Stomach smooth muscle (tissue), 2 donors: ENCODE results near the gene ITCH.
A peak's percentile ranks its signal among the peaks of the same experiment; 100 is the strongest.
"Not testable (repeated sequence)": the region's sequence is repeated elsewhere in the genome, so short reads cannot be mapped to it uniquely, and the experiment has no call there.

Experiments used
- H3K27ac ChIP-seq: one replicate; pipeline ENCODE4 v1.7.0; 2013; ENCODE audit warnings: mild to moderate bottlenecking, low read length, inconsistent platforms
- H3K27me3 ChIP-seq, 2 donors: one replicate each; pipeline ENCODE4 v1.7.0; 2013; ENCODE audit warnings: low read length in 2 of 2; ENCODE audit not compliant: insufficient read depth in 2 of 2, control insufficient read depth in 1 of 2
- H3K36me3 ChIP-seq, 2 donors: one replicate each; pipeline ENCODE4 v1.7.0; 2013; ENCODE audit warnings: low read length in 2 of 2; ENCODE audit not compliant: control insufficient read depth in 2 of 2, insufficient read depth in 2 of 2
- H3K4me1 ChIP-seq: one replicate; pipeline ENCODE4 v1.7.0; 2013; ENCODE audit warnings: low read length; ENCODE audit not compliant: control insufficient read depth, insufficient read depth
- H3K4me3 ChIP-seq, 2 donors: one replicate each; pipeline ENCODE4 v1.7.0; 2013; ENCODE audit warnings: low read length in 2 of 2
- H3K9ac ChIP-seq, 2 donors: one replicate each; pipeline ENCODE4 v1.7.0; 2013; ENCODE audit warnings: low read length in 2 of 2, mild to moderate bottlenecking in 1 of 2
- H3K9me3 ChIP-seq, 2 donors: one replicate each; pipeline ENCODE4 v1.7.0; 2013; ENCODE audit warnings: low read length in 2 of 2; ENCODE audit not compliant: control insufficient read depth in 2 of 2
- donor health status: healthy.
- donor health status: Pancreatic carcinoma.

ITCH gene

GRCh38 chr20:34345402-34345736, 17.7 kb upstream of the ITCH start:
- H3K9ac ChIP-seq, result no peak overlapping the region
- H3K4me3 ChIP-seq, result no peak overlapping the region
- no peak overlapping the region for H3K27ac ChIP-seq
- no peaks in the 10 kb centered on the region for H3K36me3 ChIP-seq
- no peaks in the 10 kb centered on the region for H3K9me3 ChIP-seq
- H3K4me1 ChIP-seq, result no peaks in the 10 kb centered on the region
- H3K27me3 ChIP-seq, result no peaks in the 10 kb centered on the region

DNA sequence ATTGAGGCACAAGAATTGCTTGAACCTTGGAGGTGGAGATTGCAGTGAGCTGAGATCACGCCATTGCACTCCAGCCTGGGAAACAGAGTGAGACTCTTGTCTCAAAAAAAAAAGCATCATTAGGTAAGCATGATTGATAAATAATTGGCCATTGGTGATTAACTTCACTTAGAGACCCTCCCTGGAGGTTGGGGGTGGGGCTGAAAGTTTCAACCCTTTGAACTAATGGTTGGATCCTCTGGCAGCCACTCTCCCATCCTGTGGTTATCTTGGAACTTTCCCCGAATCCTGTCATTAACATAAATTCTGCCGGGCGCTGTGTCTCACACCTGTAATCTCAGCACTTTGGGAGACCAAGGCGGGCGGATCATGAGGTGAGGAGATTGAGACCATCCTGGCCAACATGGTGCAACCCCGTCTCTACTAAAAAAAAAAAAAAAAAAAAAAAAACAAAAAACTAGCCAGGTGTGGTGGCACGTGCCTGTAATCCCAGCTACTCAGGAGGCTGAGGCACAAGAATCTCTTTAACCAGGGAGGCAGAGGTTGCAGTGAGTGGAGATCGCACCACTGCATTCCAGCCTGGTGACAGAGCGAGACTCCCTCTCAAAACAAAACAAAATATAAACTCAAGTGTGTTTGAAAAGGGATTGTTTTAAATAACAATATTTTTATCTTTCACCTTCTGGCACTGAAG, 17.1 kb upstream of the ITCH start:
- not testable (repeated sequence) for H3K9me3 ChIP-seq, H3K27ac ChIP-seq, H3K36me3 ChIP-seq, H3K27me3 ChIP-seq, H3K9ac ChIP-seq, H3K4me1 ChIP-seq, H3K4me3 ChIP-seq

DNA sequence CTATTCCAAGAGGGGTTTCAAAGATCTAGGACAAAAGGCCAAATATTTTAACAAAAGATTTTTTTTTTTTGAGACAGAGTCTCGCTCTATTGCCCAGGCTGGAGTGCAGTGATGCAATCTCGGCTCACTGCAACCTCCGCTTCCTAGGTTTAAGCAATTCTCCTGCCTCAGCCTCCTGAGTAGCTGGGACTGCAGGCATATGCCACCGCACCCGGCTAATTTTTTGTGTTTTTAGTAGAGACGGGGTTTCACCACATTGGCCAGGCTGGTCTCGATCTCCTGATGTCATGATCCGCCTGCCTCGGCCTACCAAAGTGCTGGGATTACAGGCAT, 16.6 kb upstream of the ITCH start:
- H3K4me3 ChIP-seq, H3K27ac ChIP-seq, H3K4me1 ChIP-seq, H3K9ac ChIP-seq, H3K36me3 ChIP-seq, H3K27me3 ChIP-seq, H3K9me3 ChIP-seq: not testable (repeated sequence)

GRCh38 chr20:34347571-34347970, 15.5 kb upstream of the ITCH start:
- H3K4me1 ChIP-seq, result no peaks in the 10 kb centered on the region
- no peaks in the 10 kb centered on the region for H3K9me3 ChIP-seq
- H3K36me3 ChIP-seq, result no peaks in the 10 kb centered on the region
- no peak overlapping the region for H3K9ac ChIP-seq
- no peaks in the 10 kb centered on the region for H3K27me3 ChIP-seq
- no peak overlapping the region for H3K27ac ChIP-seq
- no peak overlapping the region for H3K4me3 ChIP-seq

DNA sequence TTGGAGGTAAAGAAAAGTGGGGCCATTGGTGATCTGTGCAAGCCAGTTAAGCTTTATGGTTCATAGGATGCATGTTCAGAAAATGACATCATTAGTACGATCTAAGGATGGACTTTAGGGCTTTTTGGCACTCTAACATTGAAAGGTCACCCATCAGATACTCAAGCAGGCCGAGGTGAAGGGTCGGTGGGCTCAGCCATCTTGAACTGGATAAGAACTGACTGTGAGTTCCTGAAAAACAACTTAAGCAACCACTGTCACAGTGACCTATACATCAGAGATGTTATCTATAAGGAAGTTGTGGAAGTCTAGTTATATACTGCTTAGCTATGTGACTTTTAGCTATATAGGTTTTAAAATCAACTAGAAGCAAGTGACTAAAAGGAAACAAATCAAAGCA, 13.0 kb upstream of the ITCH start:
- Histone ChIP-seq H3K4me3 (no peak overlapping the region), H3K4me1 (no peaks in the 10 kb centered on the region), H3K9ac (no peak overlapping the region), H3K27me3 (no peaks in the 10 kb centered on the region), H3K36me3 (no peaks in the 10 kb centered on the region), H3K9me3 (no peaks in the 10 kb centered on the region), H3K27ac (no peak overlapping the region)

DNA sequence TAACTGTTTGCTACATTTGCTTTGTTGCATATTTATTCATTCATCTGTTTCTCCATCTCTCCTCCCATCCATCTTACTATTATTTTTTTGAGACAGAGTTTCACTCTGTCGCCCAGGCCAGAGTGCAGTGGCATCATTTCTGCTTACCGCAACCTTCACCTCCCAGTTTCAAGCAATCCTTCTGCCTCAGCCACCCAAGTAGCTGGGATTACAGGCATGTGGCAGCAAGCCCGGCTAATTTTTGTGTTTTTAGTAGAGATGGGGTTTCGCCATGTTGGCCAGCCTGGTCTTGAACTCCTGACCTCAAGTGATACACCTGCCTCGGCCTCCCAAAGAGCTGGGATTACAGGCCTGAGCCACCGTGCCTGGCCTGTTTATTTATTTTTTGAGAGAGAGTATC, 9.6 kb upstream of the ITCH start:
- not testable (repeated sequence) for H3K27me3 ChIP-seq, H3K9me3 ChIP-seq, H3K4me3 ChIP-seq, H3K27ac ChIP-seq, H3K9ac ChIP-seq, H3K4me1 ChIP-seq, H3K36me3 ChIP-seq

DNA sequence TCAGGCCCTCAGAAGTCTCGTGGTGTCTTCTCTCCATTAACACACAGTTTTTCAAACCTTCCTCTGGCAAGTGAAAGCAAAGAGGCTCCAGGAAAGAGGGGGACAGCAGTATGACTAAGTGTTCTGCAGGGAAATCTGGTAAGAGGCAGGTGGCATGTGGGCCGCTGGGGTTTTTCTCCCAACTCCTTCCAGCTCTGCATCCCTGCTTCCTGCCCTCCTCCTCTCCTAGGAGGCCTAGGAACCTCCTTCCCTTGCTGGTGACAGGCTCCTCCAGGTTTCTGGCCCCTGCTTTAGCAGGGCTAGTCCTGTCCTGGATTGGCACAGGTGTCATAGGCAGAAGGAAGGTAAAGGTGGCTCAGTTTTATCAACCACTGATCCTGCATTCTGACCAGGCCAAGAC, 7.6 kb upstream of the ITCH start:
- Histone ChIP-seq H3K9ac (no peak overlapping the region), H3K4me3 (no peak overlapping the region), H3K36me3 (no peaks in the 10 kb centered on the region), H3K9me3 (no peaks in the 10 kb centered on the region), H3K4me1 (no peaks in the 10 kb centered on the region), H3K27ac (no peak overlapping the region), H3K27me3 (no peaks in the 10 kb centered on the region)

GRCh38 chr20:34359729-34360128, 3.3 kb upstream of the ITCH start:
- H3K27ac ChIP-seq, H3K4me3 ChIP-seq, H3K36me3 ChIP-seq, H3K9me3 ChIP-seq, H3K27me3 ChIP-seq, H3K4me1 ChIP-seq, H3K9ac ChIP-seq: not testable (repeated sequence)

DNA sequence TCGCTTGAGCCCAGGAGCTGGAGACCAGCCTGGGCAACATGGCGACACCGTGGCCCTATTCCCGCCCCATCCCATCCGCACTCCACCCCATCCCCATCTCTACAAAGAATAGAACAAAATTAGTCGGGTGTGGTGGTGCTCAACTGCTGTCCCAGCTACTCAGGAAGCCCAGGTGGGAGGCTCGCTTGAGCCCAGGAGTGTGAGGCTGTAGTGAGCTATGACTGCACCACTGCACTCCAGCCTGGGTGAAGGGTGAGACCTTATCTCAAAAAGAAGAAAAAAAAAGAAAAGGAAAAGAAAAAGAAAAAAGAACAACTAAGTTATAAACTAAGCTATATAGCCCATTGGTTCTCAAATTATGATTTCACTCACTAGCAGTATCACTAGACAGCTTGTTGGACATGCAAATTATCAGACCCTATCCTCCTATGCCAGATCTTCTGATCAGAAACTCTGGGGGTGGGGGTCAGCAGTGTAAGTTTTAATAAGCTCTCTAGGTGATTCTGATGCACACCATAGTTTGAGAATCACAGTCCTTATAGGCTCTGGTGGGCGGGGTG, 491 bp upstream of the ITCH start:
- Histone ChIP-seq H3K9ac (peak overlapping the region; percentile 7 to 83), H3K9me3 (no peaks in the 10 kb centered on the region), H3K4me3 (peak overlapping the region; percentile 72 to 84), H3K4me1 (peaks cover 21% of the 10 kb centered on the region), H3K36me3 (no peaks in the 10 kb centered on the region), H3K27ac (no peak overlapping the region), H3K27me3 (no peaks in the 10 kb centered on the region)

DNA sequence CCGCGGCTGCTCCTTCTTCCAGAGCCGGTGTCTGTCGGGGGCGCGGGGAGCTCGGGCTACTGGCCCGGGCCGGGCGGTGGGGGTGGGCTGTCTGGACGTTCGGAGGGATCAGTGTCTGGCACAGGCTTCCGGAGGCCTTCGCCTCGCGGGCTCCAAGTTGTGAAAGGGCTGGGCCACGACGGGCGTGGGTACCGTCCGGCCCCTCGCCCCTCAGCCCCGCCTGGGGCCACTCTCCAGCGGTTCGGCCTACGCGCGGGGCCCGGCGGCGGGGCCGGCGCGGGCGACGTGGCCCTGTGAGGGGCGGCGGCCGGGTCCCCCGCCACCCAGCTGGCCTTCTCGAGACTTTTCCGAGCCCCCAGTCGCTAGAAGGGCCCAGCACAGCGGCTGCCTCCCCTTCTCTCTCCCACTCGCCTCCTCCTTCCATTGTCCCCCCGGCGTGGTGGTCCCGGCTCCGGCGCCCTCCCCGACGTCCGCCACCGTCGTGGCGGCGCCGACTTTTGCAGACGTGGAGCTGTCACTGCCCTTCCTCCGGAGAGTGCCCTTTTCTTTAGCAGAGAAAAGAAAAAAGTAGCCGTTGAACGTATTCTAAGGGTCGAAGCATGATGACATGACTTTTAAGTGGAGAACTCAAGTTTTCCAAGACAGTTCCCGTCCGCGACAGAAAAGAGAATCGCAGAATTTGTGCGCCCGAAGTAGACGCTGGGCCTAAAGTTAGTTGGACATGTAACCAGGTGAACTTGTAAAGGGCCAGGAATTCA, 571 bp downstream of the ITCH start:
- Histone ChIP-seq H3K27ac (peak overlapping the region; percentile 76), H3K4me3 (peak overlapping the region; percentile 72 to 84), H3K9ac (peak overlapping the region; percentile 83 to 90), H3K36me3 (no peaks in the 10 kb centered on the region), H3K9me3 (no peaks in the 10 kb centered on the region), H3K4me1 (peaks cover 21% of the 10 kb centered on the region), H3K27me3 (no peaks in the 10 kb centered on the region)

GRCh38 chr20:34364223-34364506, 1.1 kb downstream of the ITCH start:
- H3K4me3 ChIP-seq, result peak overlapping the region; percentile 72 to 84
- H3K4me1 ChIP-seq, result peaks cover 21% of the 10 kb centered on the region
- H3K9ac ChIP-seq, result peak overlapping the region; percentile 83 to 90
- H3K36me3 ChIP-seq, result no peaks in the 10 kb centered on the region
- H3K27ac ChIP-seq, result peak overlapping the region; percentile 76
- H3K9me3 ChIP-seq, result no peaks in the 10 kb centered on the region
- H3K27me3 ChIP-seq, result no peaks in the 10 kb centered on the region
